NOMO-1 treated with DMSO at 0.1 percent for 48 hours (cell line): ENCODE results near the gene IKBKE.

Experiments used
- DNase-seq: peaks from one replicate; lab custom pipeline; 2025; ENCODE audit not compliant: unreplicated experiment; lab: John Stamatoyannopoulos, UW

IKBKE gene

DNA sequence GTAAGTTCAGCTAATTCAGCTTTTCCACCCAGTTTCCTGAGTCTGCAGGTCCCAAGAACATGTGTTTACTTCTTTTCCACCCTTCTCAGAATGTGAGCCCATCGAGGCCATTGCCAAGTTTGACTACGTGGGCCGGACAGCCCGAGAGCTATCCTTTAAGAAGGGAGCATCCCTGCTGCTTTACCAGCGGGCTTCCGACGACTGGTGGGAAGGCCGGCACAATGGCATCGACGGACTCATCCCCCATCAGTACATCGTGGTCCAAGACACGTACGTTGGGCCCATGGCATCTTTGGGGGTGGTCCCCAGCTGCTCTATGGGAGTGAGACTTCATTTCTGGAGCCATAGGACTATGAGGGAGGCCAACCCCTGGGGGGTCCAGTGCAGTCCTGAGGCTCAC lies 17.2 kb upstream of the IKBKE start:
- no peak for DNase-seq

DNA sequence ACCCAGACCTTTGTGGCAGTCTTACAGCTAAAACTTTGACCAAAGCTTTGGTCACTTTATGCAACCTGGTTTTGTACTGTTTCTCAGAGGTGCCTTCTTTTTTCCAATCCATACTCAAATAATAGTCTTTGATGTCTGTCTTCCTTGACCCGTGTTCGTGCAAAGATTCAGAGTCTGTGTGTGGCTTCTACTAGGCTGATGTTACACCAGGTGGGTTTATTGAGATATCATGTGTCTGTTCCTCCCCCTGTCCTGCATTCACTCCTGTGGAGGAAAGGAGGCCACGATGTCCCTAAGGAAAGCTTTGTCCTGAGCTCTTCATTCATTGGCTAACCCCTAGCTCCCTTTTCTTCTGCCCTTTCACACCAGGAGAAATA lies 15.0 kb upstream of the IKBKE start:
- DNase-seq: no peak

DNA sequence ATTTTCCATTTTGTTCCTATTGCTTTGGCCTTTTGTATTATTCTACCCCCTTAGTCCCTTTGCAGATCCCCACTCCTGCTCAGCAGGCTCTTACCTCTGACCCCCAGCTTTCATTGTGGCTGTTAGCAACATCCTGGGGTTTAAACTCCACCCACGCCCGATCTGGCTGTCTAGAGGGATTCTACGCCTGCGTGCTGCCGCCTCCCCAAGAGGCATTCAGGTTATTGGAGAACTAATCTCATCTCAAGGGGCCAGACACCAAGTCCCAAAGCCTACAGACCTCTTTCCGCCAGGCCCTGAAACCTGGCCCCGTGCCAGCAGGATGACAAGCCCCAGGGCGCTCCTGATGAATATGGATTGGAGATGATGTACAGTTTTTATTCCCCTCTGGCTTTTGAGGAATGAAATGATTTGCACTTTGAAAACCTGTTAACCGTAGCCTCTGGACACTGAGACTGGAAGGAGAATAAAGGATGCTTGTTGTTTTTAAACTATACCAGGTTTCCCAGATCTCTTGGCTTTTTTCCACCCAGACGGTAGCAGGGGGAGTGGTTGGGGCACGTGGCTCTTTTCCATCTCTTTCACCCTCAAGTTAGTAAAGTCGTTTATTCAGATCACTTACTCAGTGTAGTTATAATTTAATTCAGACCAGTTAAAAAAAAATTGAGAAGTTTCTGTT lies 14.5 kb upstream of the IKBKE start:
- no peak for DNase-seq

DNA sequence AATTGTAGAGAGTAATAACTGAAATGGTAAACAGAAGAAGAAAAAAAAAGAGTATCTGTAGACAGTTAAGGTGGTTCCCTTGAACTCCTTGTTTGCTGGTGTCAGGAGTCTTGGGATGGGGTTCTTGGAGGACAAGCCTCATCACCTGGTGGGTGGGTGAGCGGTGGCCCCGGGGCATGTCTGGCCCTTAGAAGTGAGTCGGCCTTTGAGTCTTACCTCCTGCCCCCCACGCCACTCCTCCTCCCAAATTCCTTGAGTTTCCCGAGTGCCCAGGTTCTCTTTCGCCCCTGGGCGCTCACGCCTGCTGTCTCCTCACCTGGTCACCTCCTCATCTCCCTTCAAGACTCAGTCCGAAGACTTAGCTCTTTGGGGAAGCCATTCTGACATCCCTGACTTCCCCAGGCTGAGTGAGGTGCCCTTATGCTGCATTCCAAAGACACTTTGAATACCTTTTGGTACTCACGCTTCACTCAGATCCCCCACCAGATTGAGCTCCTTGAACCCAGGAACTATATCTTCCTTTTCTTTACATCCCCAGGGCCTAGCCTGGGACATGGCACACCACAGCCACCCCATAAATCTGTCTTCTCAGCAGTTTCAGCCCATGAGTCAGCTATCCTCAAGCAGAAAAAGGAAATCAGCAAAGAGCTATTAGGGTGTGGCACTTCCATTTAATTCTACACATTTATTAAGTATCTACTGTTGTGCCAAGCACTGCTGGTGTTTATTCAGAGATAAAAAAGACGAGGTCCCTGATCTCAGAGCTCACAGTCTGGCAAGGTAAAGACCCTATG lies 13.5 kb upstream of the IKBKE start:
- peak; percentile 60 for DNase-seq

DNA sequence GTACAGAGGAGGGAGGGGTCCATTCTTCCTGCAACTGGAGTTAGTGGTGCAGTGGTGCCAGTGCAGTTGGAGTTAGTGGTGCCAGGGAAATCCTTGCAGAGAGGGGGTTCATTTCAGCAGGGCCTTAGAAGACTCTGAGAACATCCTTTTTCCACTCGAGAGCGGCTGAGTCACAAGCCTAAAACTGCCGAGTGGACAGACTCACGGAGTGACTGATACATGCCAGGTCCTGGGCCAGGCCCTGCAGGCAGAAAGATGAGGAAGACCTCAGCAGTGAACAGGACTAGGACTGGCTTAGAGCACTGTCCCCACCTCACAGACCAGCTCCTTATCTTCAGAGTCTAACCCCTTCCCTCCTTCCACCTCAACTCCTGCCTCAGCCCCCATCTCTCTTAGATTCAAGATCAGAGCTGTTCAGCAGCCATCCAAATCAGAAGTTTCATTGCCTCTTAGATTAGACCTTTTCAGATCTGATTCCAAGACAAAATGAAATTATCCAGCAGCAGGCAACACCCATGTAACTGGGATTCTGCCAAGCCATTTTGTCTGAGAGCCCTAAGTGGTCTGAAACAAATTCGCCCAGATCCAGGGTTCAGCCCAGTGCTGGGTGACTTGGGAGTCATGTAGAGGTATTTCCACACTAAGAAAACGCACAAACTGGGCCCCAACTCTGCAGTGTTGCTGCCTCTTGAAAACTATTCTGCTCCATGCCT lies 12.7 kb upstream of the IKBKE start:
- DNase-seq: no peak

DNA sequence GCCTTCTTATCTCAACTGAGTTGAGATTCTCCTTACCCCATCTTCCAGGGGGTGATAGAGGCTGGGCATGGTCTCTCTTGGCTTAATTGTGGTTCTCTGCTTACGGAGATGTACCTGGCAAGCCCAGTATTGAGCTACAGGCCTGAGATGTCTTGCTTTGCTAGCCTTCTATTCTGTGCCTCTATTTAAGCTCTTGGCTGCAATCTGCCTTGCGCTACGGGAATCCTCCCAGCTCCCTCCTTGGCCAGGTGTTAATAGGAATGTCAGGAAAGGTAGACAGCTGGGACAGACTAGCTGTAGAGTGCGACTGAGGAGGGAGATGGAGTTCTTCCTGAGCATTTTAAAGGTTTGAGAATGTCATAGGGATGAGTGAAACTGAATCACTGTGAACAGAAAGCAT lies 10.6 kb upstream of the IKBKE start:
- DNase-seq: no peak

DNA sequence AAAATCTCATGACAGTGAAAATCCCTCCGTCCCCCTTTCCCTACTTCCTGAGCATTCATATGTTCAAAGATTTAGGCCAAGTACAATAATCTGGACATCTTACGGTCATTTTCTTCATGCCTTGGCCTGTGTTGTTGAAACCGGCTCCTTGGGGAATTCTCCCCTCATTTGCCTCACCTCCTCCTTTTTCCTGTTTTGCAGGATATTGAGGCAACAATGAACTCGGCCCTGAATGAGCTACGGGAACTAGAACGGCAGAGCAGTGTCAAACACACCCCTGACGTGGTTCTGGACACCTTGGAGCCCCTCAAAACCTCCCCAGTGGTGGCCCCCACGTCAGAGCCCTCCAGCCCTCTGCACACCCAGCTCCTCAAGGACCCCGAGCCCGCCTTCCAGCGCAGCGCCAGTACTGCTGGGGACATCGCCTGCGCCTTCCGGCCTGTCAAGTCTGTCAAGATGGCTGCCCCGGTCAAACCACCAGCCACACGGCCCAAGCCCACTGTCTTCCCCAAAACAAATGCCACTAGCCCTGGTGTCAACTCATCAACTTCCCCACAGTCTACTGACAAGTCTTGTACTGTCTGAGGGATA lies 9.3 kb upstream of the IKBKE start:
- no peak for DNase-seq

DNA sequence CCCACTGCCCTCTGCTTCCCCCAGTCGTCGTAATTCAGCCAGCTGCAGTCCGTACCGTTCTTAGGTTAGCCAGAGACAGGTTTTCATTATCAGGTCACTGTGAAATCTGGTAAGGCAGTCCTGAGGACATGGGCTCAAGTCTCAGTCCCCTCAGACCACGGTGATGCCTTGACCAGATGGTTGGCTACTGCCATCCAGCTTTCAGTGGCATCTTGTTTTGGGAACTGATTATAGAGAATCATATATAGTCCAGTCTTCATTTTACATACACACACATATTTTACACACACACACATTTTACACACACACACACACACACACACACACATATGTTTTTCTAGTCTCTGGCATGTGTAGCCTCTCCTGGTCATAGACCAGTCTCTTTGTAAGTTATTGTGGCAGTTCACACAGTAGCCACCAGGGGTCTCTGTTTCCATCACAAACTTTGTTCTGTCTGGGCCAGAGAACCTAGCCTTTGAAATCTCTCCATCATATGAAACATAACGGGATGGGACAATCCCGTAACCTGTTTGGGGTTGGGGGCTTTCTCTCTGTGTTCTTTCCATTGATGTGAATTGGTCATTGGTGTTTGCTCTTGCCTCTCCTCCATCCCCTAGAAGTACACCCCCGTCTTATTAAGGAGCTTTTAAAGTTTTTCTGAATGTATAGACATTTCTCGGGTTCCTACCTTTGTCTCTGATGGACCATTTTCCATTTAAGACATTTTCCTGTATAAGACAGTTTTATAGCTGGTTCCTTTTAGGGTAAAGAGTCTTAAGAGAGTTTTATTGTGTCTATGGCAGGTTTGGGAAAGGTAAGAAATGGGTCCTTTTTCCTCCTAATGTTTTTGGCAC lies 8.4 kb upstream of the IKBKE start:
- DNase-seq: peak; percentile 57

DNA sequence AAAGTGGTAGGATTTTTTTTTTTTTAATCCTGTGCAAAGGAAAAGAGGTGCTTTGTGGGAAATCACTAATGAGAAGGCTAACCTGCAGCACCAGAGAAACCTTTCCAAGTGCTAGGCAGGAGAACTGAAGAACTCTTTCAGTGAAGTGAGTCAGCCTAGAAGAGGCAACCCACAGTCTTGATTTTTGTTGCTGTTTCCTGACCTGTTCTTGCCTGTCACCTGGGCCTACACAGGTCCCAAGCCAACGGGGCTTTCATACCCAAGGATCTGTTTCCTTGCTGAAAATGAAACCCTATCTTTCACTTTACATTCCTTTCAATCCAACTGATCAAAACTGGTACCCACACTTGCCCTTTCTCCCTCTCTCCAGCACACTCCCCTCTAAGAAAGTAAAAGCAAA lies 7.1 kb upstream of the IKBKE start:
- DNase-seq: no peak

DNA sequence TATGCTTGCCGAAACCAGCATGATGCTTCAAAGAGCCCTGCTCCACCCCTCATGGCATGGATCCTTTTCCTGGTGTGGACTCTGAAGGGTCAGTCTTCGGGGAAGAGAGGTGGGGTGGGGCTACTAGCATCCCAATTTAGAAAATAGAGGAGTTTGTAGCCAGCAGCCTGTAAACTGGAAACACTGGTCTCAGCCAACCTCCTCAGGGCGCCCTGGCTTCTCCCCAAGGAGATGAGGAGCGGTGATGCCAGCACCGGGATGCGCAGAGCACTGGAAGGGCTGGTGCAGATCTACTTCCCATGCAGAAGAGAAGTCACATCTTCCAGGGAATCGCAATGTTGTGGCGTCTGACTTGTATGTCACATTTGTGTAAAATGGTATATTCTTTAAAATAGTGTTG lies 6.4 kb upstream of the IKBKE start:
- no peak for DNase-seq

DNA sequence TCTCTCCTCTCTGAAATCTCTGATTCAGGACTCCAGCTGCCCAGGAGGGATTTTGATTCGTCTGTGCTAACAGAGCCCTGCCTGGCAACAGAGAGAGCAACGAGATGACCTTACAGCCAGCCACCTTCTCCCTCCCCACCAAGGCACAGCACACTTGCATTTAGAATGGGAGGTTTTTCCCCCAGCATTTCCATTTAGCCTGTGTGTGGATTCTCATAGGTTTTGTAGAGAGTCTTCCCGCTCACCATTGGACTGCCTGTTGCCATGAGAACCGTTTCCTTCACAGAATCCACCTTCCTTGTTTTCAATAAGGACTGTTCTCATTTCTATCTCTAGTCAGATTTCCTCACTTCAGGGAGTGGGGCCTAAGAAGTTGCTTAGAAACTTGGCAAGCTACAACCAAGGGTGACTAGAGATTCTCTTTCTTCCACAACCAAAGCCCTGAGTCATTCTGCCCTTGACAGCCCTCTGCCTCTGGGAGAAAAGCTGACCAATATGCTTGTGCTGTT lies 5.8 kb upstream of the IKBKE start:
- DNase-seq: peak; percentile 6

DNA sequence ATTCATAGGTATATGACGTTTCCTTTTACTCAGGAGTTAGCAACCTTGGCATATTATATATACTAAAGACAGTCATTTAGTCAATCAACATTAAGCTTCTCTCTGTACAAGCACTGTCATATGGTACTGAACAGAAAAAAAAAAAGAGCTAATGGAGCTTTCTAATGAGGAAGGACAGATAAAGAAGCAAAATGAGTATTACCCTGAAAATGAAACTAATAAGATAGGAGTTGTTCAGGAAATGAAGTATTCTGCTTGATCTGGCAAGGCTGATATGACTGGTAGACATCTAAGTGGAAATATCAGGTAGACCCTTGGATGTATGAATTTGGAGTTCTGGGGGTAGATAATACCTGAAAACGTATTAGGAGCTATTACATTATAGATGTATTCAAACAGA lies 4.3 kb upstream of the IKBKE start:
- no peak for DNase-seq

DNA sequence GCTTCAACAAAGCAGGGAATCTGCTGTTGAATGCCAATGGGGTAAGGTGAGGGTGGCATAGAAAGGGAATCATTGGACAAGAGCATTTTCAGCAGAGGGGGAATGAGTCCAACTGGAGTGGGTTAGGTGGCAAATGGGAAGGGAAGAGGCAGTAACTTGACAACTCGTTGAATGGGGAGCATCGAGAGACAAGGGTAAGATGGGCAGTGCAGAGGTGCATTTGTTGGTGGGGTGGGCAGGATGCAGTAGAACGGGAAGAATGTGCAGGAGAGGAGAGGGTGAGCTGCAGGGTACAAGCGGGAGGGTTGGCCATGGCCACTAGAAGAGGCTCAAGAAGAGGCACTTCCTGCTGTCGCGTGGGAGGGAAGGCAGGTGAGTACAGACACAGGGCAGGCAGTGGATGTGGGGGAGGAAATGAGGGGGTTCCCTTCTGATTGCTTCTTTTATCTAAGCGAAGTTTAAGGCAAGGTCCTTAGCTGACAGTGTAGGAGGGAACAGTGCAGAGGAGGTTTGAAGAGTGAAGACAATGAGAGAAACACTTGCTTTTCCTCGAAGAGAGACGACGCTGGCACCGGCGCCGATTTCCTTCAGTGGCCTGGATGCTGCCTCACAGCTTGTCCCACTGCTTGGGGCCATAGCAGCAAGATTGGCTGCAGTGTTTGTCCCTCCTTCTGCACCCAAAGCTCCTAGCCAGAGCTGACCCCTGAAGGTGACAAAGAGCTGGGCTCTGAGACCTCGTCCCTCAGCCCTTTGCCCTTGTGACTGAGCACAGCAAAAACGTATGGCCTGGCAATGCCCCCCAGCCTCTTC lies 3.2 kb upstream of the IKBKE start:
- DNase-seq: no peak

DNA sequence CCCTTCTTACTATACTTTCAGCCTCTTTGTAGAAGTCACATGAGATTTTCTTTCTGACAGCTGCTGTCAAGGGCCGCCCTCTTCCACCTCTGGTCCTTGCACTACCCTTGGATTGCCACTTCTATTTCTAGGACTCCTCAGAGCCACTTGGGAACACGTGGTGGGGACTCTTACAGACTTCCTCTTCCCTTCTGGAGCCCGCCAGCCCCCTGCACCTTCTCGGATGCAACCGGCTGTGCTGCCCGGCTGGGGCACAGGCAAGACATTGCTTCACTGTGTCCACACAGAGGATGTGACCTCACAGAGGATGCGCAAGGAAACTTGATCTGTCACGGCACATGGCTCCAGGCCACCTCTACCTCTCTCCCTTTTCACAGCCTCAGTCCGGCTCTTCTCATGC lies 2.4 kb upstream of the IKBKE start:
- DNase-seq: peak; percentile 96

DNA sequence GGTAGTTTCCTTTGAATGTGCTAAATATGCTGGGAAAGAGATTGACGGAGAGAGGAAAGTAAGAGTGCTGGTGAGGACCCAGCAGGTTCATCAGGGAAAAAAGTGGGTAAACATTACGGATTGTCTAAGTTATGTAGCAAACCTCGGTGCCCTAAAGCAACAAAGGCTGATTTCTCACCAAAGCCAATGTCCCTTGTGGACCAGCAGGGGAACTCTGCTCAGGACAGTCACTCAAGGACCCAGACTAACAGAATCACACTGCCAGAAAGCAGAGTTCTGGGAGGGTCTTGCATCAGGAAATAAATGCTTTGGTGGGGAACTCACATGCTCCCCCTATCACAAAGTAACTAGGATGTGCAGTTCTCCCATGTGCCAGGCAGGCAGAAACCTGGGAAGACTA lies 1.7 kb upstream of the IKBKE start:
- peak; percentile 1 for DNase-seq

DNA sequence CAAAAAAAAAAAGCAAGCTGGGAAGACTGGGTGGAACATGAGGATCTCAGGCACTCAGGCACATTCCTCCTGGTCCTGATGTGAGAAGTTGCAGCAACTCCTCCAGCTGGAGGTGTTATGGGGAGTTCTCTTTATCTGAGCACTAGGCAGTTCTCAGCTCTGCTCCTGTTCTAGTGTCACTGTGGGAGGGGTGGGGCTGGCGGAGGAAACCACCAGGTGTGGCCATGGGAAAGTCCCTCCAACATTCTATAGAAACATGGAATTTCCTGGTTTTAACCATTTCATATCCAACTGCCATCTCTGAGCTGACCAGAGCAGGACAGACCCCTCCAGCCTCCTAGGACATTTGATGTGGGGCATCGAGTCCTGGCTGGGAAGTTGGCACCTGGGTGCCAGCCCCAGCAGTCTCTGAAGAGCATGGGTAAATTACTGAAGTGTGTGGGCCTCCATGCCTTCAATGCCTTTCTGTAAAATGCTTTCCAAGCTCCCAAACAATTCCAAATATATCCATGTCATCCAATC lies 804 bp upstream of the IKBKE start:
- DNase-seq: no peak

DNA sequence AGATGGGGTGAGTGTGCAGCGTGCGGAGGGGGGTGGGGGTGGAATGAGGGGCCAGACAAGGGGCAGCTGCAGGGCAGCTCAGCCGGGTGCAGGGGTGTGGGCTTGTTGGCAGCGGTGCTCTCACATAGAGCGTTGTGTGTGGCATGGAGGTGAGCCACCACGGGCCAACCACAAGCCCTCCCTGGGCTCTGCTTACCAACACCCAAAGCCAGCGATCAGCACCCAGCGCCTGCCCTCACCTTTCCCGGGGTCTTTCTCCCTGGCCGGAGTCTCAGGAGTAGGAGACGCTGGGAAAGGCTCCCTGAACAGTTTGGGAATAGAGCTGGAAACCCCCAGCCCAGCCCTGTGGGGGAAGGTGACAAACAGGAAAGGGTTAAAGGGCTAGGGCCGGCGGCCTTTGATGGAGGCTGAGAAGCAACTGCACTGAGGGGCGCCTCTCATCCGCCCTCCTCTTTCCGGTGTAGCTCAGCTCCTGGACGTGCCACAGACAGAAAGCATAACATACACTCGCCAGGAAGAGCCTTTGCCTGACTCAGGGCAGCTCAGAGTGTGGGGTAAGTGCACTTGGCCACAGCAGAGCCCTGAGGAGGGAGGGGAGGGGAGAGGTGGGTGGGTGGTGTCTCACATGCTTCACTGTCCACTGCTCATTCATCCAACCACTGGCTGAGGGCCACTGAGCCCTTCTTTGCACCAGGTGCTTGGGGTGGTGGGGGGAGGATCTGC lies 577 bp downstream of the IKBKE start:
- peak; percentile 23 for DNase-seq

DNA sequence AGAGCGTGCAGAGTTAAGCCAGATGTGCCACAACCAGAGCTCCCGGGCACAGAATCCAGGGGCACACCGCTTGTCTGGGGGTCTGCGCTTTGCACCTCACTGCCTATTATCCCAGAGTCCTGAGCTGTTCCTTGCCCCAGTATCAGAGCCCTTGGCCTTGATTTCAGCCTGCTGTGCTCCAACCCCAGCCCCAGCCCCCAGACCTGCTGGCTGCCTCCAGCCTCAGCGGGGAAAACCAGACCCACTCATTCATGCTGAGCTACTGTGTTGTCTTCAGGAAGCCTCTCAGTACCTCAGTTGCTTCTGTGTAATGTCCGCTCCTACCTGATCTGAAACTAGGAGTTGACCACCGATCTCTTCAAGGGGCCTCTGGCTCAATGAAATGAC lies 1.1 kb downstream of the IKBKE start:
- DNase-seq: no peak

DNA sequence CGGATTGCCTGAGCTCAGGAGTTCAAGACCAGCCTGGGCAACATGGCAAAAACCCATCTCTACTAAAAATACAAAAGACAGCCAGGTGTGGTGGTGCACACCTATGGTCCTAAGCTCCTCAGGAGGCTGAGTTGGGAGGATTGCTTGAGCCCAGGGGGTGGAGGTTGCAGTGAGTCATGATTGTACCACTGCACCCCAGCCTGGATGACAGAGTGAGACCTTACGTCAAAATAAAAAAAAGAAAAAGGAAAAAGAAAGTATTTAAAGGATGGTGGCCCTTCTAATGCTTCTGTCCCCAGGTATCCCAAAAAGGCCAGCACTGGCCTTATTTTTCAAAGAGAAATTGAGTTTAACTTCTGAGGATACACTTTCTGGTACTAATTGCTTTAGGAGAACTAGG lies 1.7 kb downstream of the IKBKE start:
- DNase-seq: no peak
